ENCODE measurements around the gene AKT1S1. TPM values are rescaled to one million over a fixed set of nuclear protein-coding genes. Genes with fewer than 3 reads are reported as not detected.
"Not testable (repeated sequence)": the region's sequence is repeated elsewhere in the genome, so short reads cannot be mapped to it uniquely, and the experiment has no call there.

Gene AKT1S1
- 2.3 and 13.6 TPM in 2 replicates for total RNA-seq (ENCODE audit: low replicate concordance)

DNA sequence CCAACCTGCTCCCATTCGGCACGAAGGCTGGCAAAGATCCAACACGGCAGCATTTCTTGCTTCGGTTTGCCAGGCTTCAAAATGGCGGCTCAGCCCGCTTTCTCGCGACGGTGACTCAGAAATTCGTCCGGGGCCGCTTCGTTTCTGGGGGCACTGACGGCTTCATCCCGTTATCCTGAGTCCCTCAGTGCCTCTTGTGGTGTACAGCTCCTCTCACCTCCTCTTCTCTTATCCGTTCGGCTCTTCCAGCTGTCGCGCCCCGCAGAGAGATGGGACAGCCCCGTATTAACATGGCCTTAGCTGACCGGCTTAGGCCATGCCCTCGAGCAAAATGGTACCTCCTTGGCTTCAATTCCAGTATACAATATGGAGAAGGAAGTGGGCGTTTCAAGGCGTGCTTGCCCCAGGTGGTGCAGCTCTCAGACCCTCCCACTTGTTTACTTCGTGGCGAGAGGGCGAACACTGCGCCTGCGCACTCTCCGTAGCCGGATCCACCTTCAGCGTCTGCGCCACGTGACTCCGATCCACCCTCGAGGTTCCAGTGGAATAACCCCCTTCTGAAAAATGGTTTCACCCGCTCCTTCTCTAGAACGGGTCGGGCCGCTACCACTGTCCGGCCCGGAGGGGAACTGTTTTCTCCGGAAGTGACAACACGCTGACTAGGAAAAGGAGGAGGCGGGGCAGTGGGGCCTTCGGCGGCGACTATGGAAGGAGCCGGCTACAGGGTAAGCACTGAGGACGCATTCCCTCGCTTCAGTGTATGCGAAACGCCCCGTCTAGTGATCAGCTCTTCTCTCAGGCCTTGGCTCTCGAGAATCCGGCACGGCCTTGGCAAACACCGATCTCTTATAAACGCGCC lies at the start of gene AKT1S1, which contains the start of gene TBC1D17:
Gene AKT1S1, minus strand, starts transcription at position 336 of the 859 bp plus-strand sequence. CDS start 4,060 bp downstream, outside the sequence.
Gene TBC1D17, plus strand, starts transcription at position 683 of the 859 bp plus-strand sequence. Its CDS starts 22 bp downstream, at position 705.
- H2AFZ ChIP-seq (replicated peaks) = peak within 1 kb of the TSS; percentile 83
- peak within 1 kb of the TSS; percentile 83 for H3K4me2 ChIP-seq
- H3K27ac Mint-ChIP-seq = peak within 1 kb of the TSS; percentile 82
- H3K27ac ChIP-seq = peak within 1 kb of the TSS; percentile 91
- peaks cover 6% of the 10 kb centered on the region for H3F3A ChIP-seq (ENCODE audit: low read depth)
- peaks cover 18% of the 10 kb centered on the region for H4K20me1 ChIP-seq (ENCODE audit: low read depth)
- TF ChIP-seq CTCF (IDR thresholded peaks at IDR 0.05) (no peak), EZH2 (IDR thresholded peaks at IDR 0.05) (no peak), EZH2phosphoT487 (IDR thresholded peaks at IDR 0.05) (no peak)
- H3K4me1 Mint-ChIP-seq = peaks cover 20% of the 10 kb centered on the region
- H3K79me2 ChIP-seq (ENCODE audit: low read depth) = peaks cover 30% of the 10 kb centered on the region
- H3K36me3 ChIP-seq = no peaks in the 10 kb centered on the region
- H3K9ac ChIP-seq = peak within 1 kb of the TSS; percentile 78
- H3K4me3 Mint-ChIP-seq = no peak within 1 kb of the TSS
- peak; percentile 100 for DNase-seq (ENCODE audit: low spot score)
- peaks cover 14% of the 10 kb centered on the region for H3K36me3 Mint-ChIP-seq
- no peaks in the 10 kb centered on the region for H3K9me3 ChIP-seq (ENCODE audit: low read depth)
- peaks cover 10% of the 10 kb centered on the region for H3K4me1 ChIP-seq
- H3K4me3 ChIP-seq = peak within 1 kb of the TSS; percentile 88
- H3K27me3 Mint-ChIP-seq (ENCODE audit: insufficient read depth, low read depth) = peaks cover 2% of the 10 kb centered on the region
- H3K9me3 Mint-ChIP-seq = no peaks in the 10 kb centered on the region
- H3K27me3 ChIP-seq = no peaks in the 10 kb centered on the region

GRCh38 chr19:49926515-49926914 lies 49.4 kb upstream of the AKT1S1 start:
- H3K4me1 ChIP-seq = peaks cover 9% of the 10 kb centered on the region
- H3K27ac ChIP-seq = no peak overlapping the region
- no peak overlapping the region for H2AFZ ChIP-seq (replicated peaks)
- no peaks in the 10 kb centered on the region for H3K9me3 ChIP-seq (ENCODE audit: low read depth)
- no peaks in the 10 kb centered on the region for H3K36me3 ChIP-seq
- H3K4me3 Mint-ChIP-seq = peak overlapping the region; percentile 55
- TF ChIP-seq CTCF (IDR thresholded peaks at IDR 0.05) (no peak), EZH2 (IDR thresholded peaks at IDR 0.05) (no peak), EZH2phosphoT487 (IDR thresholded peaks at IDR 0.05) (no peak)
- H3K36me3 Mint-ChIP-seq = peaks cover 17% of the 10 kb centered on the region
- no peaks in the 10 kb centered on the region for H3K9me3 Mint-ChIP-seq
- no peak for DNase-seq (ENCODE audit: low spot score)
- peak overlapping the region; percentile 37 for H3K27ac Mint-ChIP-seq
- no peak overlapping the region for H3K4me3 ChIP-seq
- no peaks in the 10 kb centered on the region for H3K27me3 ChIP-seq
- H3K9ac ChIP-seq = no peak overlapping the region
- peaks cover 27% of the 10 kb centered on the region for H3F3A ChIP-seq (ENCODE audit: low read depth)
- peaks cover 61% of the 10 kb centered on the region for H4K20me1 ChIP-seq (ENCODE audit: low read depth)
- peaks cover 18% of the 10 kb centered on the region for H3K27me3 Mint-ChIP-seq (ENCODE audit: insufficient read depth, low read depth)
- H3K79me2 ChIP-seq (ENCODE audit: low read depth) = peaks cover 78% of the 10 kb centered on the region
- H3K4me2 ChIP-seq = no peak overlapping the region
- peaks cover 41% of the 10 kb centered on the region for H3K4me1 Mint-ChIP-seq

GRCh38 chr19:49925486-49925885 lies 48.3 kb upstream of the AKT1S1 start:
- no peak overlapping the region for H3K4me3 ChIP-seq
- no peak overlapping the region for H2AFZ ChIP-seq (replicated peaks)
- no peak overlapping the region for H3K9ac ChIP-seq
- H3K9me3 Mint-ChIP-seq = no peaks in the 10 kb centered on the region
- peaks cover 19% of the 10 kb centered on the region for H3F3A ChIP-seq (ENCODE audit: low read depth)
- no peaks in the 10 kb centered on the region for H3K36me3 ChIP-seq
- no peaks in the 10 kb centered on the region for H3K27me3 ChIP-seq
- H3K27ac Mint-ChIP-seq = no peak overlapping the region
- H3K79me2 ChIP-seq (ENCODE audit: low read depth) = peaks cover 88% of the 10 kb centered on the region
- no peak overlapping the region for H3K27ac ChIP-seq
- peaks cover 18% of the 10 kb centered on the region for H3K27me3 Mint-ChIP-seq (ENCODE audit: insufficient read depth, low read depth)
- H3K9me3 ChIP-seq (ENCODE audit: low read depth) = no peaks in the 10 kb centered on the region
- peaks cover 21% of the 10 kb centered on the region for H3K36me3 Mint-ChIP-seq
- DNase-seq (ENCODE audit: low spot score) = no peak
- TF ChIP-seq EZH2phosphoT487 (IDR thresholded peaks at IDR 0.05) (no peak), CTCF (IDR thresholded peaks at IDR 0.05) (no peak), EZH2 (IDR thresholded peaks at IDR 0.05) (no peak)
- peaks cover 9% of the 10 kb centered on the region for H3K4me1 ChIP-seq
- peaks cover 44% of the 10 kb centered on the region for H3K4me1 Mint-ChIP-seq
- no peak overlapping the region for H3K4me2 ChIP-seq
- H3K4me3 Mint-ChIP-seq = no peak overlapping the region
- peaks cover 71% of the 10 kb centered on the region for H4K20me1 ChIP-seq (ENCODE audit: low read depth)

DNA sequence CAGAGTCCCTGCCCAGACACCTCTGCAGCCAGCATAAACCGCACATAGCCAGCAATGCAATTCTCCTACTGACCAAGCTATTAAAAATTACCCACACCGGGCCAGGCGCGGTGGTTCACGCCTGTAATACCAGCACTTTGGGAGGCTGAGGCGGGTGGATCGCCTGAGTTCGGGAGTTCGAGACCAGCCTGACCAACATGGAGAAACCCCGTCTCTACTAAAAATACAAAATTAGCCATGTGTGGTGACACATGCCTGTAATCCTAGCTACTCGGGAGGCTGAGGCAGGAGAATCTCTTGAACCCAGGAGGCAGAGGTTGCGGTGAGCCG lies 47.7 kb upstream of the AKT1S1 start:
- Mint-ChIP-seq H3K4me1 (peaks cover 39% of the 10 kb centered on the region), H3K27me3 (ENCODE audit: insufficient read depth, low read depth) (peaks cover 18% of the 10 kb centered on the region), H3K36me3 (peaks cover 24% of the 10 kb centered on the region)
- Histone ChIP-seq H3F3A (ENCODE audit: low read depth) (peaks cover 15% of the 10 kb centered on the region), H4K20me1 (ENCODE audit: low read depth) (peaks cover 78% of the 10 kb centered on the region), H3K79me2 (ENCODE audit: low read depth) (peaks cover 94% of the 10 kb centered on the region)
- H3K27me3 ChIP-seq; H3K9ac ChIP-seq; DNase-seq (ENCODE audit: low spot score); H3K36me3 ChIP-seq; H3K4me3 ChIP-seq; H3K4me1 ChIP-seq; H3K27ac ChIP-seq; H3K9me3 ChIP-seq (ENCODE audit: low read depth); H3K27ac Mint-ChIP-seq; H3K4me3 Mint-ChIP-seq; H2AFZ ChIP-seq (replicated peaks); H3K9me3 Mint-ChIP-seq; H3K4me2 ChIP-seq: not testable (repeated sequence)

Measured in neural progenitor cell (in vitro differentiated cells).